Measurements from ENCODE around the gene GPC6.

GPC6 gene

GRCh38 chr13:94272038-94272437 lies 1045.4 kb downstream of the GPC6 start:
- Histone ChIP-seq H3K27me3 (ENCODE audit: insufficient read depth, low read length) (no peaks in the 10 kb centered on the region), H3F3A (ENCODE audit: insufficient read depth, low read length) (no peaks in the 10 kb centered on the region), H3K79me2 (ENCODE audit: insufficient read depth, low read length) (no peaks in the 10 kb centered on the region), H3K36me3 (ENCODE audit: insufficient read depth, low read length) (no peaks in the 10 kb centered on the region), H3K9me2 (ENCODE audit: low read depth, low read length) (no peaks in the 10 kb centered on the region), H3K9me3 (ENCODE audit: low read length) (no peaks in the 10 kb centered on the region), H2AFZ (ENCODE audit: low read length) (no peak overlapping the region), H3K4me1 (ENCODE audit: insufficient read depth, low read length, severe bottlenecking) (no peaks in the 10 kb centered on the region), H3K27ac (ENCODE audit: low read depth, low read length, poor library complexity, severe bottlenecking) (no peak overlapping the region), H3K9ac (ENCODE audit: low read length) (no peak overlapping the region), H3K4me3 (ENCODE audit: low read depth, low read length, poor library complexity, severe bottlenecking) (no peak overlapping the region), H3K4me2 (ENCODE audit: low read length) (no peak overlapping the region), H4K20me1 (ENCODE audit: insufficient read depth, low read length) (no peaks in the 10 kb centered on the region)
- TF ChIP-seq CTCF (IDR thresholded peaks at IDR 0.05; ENCODE audit: low read length) (no peak), EZH2 (IDR thresholded peaks at IDR 0.05; ENCODE audit: borderline replicate concordance, low read length) (no peak)

- Histone ChIP-seq H3K9me3 (ENCODE audit: low read length) (no peaks in the 10 kb centered on the region), H3K9me2 (ENCODE audit: low read depth, low read length) (no peaks in the 10 kb centered on the region), H3K9ac (ENCODE audit: low read length) (no peak overlapping the region), H3K4me1 (ENCODE audit: insufficient read depth, low read length, severe bottlenecking) (no peaks in the 10 kb centered on the region), H3K4me2 (ENCODE audit: low read length) (no peak overlapping the region), H3K4me3 (ENCODE audit: low read depth, low read length, poor library complexity, severe bottlenecking) (no peak overlapping the region), H3F3A (ENCODE audit: insufficient read depth, low read length) (no peaks in the 10 kb centered on the region), H3K27me3 (ENCODE audit: insufficient read depth, low read length) (no peaks in the 10 kb centered on the region), H2AFZ (ENCODE audit: low read length) (no peak overlapping the region), H3K36me3 (ENCODE audit: insufficient read depth, low read length) (no peaks in the 10 kb centered on the region), H3K79me2 (ENCODE audit: insufficient read depth, low read length) (no peaks in the 10 kb centered on the region), H4K20me1 (ENCODE audit: insufficient read depth, low read length) (no peaks in the 10 kb centered on the region), H3K27ac (ENCODE audit: low read depth, low read length, poor library complexity, severe bottlenecking) (no peak overlapping the region)
- TF ChIP-seq EZH2 (IDR thresholded peaks at IDR 0.05; ENCODE audit: borderline replicate concordance, low read length): no peak
- TF ChIP-seq CTCF (IDR thresholded peaks at IDR 0.05; ENCODE audit: low read length): no peak
Measured at GRCh38 chr13:94280349-94280748, 1053.7 kb downstream of the GPC6 start.

GRCh38 chr13:94280845-94281244 lies 1054.2 kb downstream of the GPC6 start:
- Histone ChIP-seq H3K36me3 (ENCODE audit: insufficient read depth, low read length) (no peaks in the 10 kb centered on the region), H3K9ac (ENCODE audit: low read length) (no peak overlapping the region), H3K4me1 (ENCODE audit: insufficient read depth, low read length, severe bottlenecking) (no peaks in the 10 kb centered on the region), H3K79me2 (ENCODE audit: insufficient read depth, low read length) (no peaks in the 10 kb centered on the region), H3K9me3 (ENCODE audit: low read length) (no peaks in the 10 kb centered on the region), H3K27me3 (ENCODE audit: insufficient read depth, low read length) (no peaks in the 10 kb centered on the region), H3K4me2 (ENCODE audit: low read length) (no peak overlapping the region), H4K20me1 (ENCODE audit: insufficient read depth, low read length) (no peaks in the 10 kb centered on the region), H2AFZ (ENCODE audit: low read length) (no peak overlapping the region), H3K27ac (ENCODE audit: low read depth, low read length, poor library complexity, severe bottlenecking) (no peak overlapping the region), H3K9me2 (ENCODE audit: low read depth, low read length) (no peaks in the 10 kb centered on the region), H3K4me3 (ENCODE audit: low read depth, low read length, poor library complexity, severe bottlenecking) (no peak overlapping the region), H3F3A (ENCODE audit: insufficient read depth, low read length) (no peaks in the 10 kb centered on the region)
- no peak for TF ChIP-seq CTCF (IDR thresholded peaks at IDR 0.05; ENCODE audit: low read length)
- no peak for TF ChIP-seq EZH2 (IDR thresholded peaks at IDR 0.05; ENCODE audit: borderline replicate concordance, low read length)

All from OCI-LY1 (cell line).